HG02610 (cell line): ENCODE measurements around the gene PLEKHG2.

ENCODE experiments used
- ATAC-seq: cut with Tn5 transposase; IDR thresholded peaks from one replicate; pipeline ENCODE4 v1.9.1; 2021; ENCODE audit warnings: mild to moderate bottlenecking, moderate library complexity; ENCODE audit not compliant: unreplicated experiment

The PLEKHG2 gene

GRCh38 chr19:39385629-39386411 lies 26.6 kb upstream of the PLEKHG2 start:
- no peak for ATAC-seq

- ATAC-seq, result no peak
These were observed 25.9 kb upstream of the PLEKHG2 start for GRCh38 chr19:39386557-39386956.

- no peak for ATAC-seq
These were observed 23.8 kb upstream of the PLEKHG2 start for GRCh38 chr19:39388657-39389056.

- ATAC-seq, result no peak
These were observed 22.6 kb upstream of the PLEKHG2 start for GRCh38 chr19:39389631-39390414.

- ATAC-seq, result no peak
These were observed 22.1 kb upstream of the PLEKHG2 start for GRCh38 chr19:39390451-39390750.

- peak; percentile 92 for ATAC-seq
These were observed 21.6 kb upstream of the PLEKHG2 start, which contains the start of the genes MED29 and PAF1 for GRCh38 chr19:39390751-39391437. TSS of gene MED29 (plus strand) at chr19:39391378. CDS start at chr19:39391423, 45 bp downstream. TSS of gene PAF1 (minus strand) at chr19:39391106. CDS start at chr19:39390864, 242 bp downstream.

- peak; percentile 36 for ATAC-seq
These were observed 14.8 kb upstream of the PLEKHG2 start for GRCh38 chr19:39397360-39398296.

- no peak for ATAC-seq
These were observed 14.1 kb upstream of the PLEKHG2 start for GRCh38 chr19:39398297-39398864.

- no peak for ATAC-seq
These were observed 12.8 kb upstream of the PLEKHG2 start for GRCh38 chr19:39399668-39400050.

- no peak for ATAC-seq
These were observed 12.4 kb upstream of the PLEKHG2 start for GRCh38 chr19:39400061-39400460.

- peak; percentile 10 for ATAC-seq
These were observed 11.4 kb upstream of the PLEKHG2 start for GRCh38 chr19:39401070-39401548.

- ATAC-seq, result peak; percentile 20
These were observed 10.7 kb upstream of the PLEKHG2 start for GRCh38 chr19:39401549-39402345.

GRCh38 chr19:39402346-39403300 lies 9.8 kb upstream of the PLEKHG2 start:
- no peak for ATAC-seq

- ATAC-seq, result no peak
These were observed 8.8 kb upstream of the PLEKHG2 start for GRCh38 chr19:39403331-39404312.

- no peak for ATAC-seq
These were observed 7.1 kb upstream of the PLEKHG2 start for GRCh38 chr19:39405261-39405957.

- no peak for ATAC-seq
These were observed 6.4 kb upstream of the PLEKHG2 start for GRCh38 chr19:39405958-39406655.
